GM12801 (cell line): ENCODE results near the gene HIVEP2.

Experiments used
- TF ChIP-seq, protein P1 (sequence below): IDR thresholded peaks from one replicate; pipeline ENCODE4 v1.5.1; 2011; ENCODE audit warnings: control low read depth; ENCODE audit not compliant: insufficient read length; ENCODE audit errors: extremely low read depth

The HIVEP2 gene

DNA sequence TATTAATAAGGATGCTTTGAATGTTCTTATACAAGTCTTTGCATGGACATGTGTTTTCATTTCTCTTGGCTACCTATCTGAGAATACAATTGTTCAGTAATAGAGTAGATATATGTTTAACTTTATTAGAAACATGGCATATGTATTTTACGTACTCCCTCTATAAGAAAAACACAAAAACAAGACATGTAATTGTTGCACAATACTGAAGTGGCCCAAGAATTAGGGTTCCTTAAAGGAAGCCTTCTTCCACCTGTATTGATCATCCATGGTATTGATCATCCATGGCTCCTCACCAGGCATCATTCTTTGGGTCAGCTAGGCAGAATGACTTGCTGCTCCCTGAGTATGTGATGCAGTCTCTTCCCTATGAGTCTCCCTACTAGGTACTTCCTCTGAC, 20.2 kb upstream of the HIVEP2 start:
- TF ChIP-seq, protein P1, sequence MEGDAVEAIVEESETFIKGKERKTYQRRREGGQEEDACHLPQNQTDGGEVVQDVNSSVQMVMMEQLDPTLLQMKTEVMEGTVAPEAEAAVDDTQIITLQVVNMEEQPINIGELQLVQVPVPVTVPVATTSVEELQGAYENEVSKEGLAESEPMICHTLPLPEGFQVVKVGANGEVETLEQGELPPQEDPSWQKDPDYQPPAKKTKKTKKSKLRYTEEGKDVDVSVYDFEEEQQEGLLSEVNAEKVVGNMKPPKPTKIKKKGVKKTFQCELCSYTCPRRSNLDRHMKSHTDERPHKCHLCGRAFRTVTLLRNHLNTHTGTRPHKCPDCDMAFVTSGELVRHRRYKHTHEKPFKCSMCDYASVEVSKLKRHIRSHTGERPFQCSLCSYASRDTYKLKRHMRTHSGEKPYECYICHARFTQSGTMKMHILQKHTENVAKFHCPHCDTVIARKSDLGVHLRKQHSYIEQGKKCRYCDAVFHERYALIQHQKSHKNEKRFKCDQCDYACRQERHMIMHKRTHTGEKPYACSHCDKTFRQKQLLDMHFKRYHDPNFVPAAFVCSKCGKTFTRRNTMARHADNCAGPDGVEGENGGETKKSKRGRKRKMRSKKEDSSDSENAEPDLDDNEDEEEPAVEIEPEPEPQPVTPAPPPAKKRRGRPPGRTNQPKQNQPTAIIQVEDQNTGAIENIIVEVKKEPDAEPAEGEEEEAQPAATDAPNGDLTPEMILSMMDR = no peak

DNA sequence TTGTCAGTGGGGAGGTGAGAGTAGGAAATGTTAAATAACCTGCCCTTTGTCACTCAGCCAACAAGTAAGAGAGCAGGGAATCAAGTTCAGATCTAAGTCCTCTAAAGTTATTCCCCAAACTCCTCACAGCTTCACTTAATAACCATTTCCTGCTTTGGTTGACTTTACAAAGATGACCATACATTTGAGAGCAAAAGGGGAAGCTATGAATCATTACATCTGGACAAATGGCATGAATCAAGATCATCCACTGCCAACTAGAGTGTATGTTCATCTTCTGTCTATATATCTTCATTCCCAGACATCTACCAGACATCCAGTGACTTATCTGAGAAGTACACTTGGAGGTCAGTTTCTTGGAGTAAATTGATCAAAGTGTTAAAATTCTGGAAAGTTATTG, 15.1 kb upstream of the HIVEP2 start:
- TF ChIP-seq, protein P1 = no peak

DNA sequence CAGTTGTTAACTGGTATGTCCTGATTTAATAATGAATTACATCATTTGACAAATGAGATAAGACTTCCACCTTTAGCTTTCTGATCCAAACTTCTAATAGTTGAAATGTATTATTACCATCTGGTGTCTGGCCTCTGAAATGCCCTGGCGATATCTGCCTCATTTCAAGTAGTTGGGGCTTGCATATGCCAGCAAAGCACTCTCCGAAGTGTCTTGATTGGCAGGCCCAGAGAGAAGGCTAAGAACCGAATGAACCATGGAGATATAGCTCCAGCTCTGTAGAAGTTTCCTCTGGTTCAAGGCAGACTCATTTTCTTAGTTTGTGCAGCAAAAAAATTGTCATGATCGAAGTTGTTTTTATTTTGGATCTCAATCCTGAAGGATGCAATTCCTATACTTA, 13.4 kb upstream of the HIVEP2 start:
- TF ChIP-seq, protein P1 = no peak

DNA sequence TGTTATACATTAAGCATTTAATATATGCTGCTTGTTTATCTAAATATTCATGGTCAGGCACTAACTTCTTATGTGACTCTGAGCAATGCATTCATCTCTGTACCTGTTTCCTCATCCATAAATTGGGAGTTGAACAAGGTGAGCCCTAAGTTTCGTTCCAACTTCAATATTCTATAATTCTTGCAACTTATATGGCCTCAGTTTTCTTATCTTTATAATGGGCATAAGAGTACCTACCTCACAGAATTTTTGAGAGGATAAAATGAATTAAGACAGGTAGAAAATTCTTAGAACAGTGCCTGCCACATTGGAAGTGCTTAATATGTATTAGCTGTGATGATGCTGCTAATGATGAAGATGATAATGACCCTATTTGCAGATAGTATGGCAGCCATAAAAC, 11.8 kb upstream of the HIVEP2 start:
- TF ChIP-seq, protein P1 = no peak

DNA sequence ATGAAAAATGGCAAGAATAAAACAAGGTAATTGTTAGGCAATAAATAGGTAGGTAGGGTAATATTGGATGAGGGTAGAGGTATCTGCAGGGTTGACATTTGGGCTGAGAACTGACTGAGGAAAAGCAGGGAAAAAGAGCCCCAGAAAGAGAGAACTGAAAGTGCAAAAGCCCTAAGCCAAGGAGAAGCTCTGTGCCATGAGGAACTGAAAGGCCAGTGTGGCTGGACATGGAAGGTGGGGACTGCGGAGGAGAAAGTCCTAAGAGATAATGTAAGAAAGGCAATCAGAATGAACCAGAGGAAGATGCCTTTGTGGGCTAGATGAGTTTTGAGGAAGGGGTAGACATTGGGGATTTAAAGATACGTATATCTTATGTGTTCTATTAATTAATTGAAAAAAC, 9.9 kb upstream of the HIVEP2 start:
- TF ChIP-seq, protein P1 = no peak

DNA sequence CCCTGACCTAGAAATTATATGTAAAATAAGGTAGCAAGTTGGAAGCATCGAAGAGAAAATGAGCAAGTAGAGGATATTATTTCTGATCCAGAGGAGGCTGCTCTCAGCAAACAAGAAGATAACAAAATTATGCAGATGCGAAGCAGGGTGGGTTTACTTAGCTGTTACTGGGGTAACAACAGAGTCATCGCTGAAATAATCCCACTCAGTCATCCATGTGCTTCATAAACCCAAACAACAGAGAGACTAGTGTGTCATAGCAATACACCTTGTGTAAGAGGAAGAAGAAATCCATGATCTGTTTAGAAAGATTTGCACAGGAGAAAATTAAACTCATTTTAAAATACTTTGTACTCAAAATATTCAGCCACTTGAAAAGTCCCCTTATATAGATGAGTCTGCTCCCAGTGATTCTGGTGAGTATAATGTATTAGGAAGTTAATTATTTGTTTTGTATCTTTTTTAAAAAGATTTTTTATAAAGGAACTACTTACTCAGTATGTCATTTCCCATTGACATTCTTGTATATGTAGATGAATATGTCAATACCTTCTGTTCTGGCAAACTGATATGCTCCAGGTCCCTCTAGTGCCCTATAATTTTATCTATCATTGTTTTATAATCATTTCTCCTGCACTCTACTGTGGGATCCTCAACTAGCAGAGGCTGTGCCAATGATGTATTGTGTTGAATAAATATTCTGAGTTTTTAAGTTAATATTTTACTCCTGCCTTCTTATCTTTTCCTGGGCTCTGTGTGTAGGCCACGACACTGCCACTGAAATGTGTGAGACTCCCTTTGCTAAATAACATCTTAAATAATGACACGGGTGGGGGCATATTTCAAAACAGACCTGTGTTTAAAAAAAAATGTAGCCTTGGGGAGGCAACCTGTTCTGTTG, 8.6 kb upstream of the HIVEP2 start:
- TF ChIP-seq, protein P1 = no peak

DNA sequence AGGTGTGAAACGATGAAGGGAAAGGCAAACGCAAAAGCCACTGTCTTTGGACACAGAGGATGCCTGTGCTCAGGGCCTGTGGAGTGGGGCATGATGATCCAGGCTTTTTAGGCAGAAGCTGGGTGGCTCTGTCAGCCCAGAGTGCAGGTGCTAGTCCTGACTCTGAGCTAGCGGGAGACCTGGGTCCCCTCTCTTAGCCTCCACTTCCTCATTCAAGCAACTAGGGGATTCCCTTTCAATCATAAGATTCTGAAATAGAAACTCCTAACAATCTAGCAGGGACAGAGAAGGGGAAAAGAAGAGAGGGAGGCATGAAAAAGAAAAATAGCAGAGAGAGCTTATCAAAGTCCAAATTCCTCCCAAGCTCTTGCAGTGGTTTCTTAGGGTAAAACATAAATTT, 7.6 kb upstream of the HIVEP2 start:
- TF ChIP-seq, protein P1 = no peak
